Activated CD4-positive, alpha-beta T cell treated with anti-CD3 and anti-CD28 coated beads for 4 hours (primary cell): ENCODE data around the gene KIAA1755.

ENCODE experiments used
- DNase-seq, 2 donors: peaks; one replicate each; pipeline ENCODE4 v3.0.0-alpha.2; 2020

KIAA1755 gene

DNA sequence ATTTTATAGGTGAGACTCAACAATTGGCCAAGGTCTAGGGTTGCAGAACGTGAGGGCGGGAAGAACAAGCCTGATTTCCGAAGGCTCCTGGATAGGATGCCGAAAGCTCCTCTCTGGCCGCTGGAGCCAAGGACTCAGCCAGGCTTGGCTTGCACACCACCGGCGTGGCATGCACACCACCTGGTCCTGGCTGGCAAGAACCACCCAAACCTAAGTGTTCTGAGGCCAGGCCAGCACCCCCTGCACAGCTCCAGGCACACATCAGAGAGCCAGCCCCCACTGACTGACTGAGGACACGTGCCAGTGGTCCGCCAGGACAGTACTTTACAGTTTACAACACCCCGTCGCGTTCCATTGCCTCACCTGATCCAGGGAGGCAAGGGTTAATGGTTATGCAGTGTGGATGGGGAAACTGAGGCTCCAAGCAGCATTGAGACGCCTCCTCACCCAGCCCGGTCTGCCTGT is 95.9 kb downstream of the KIAA1755 start:
- DNase-seq = no peak

DNA sequence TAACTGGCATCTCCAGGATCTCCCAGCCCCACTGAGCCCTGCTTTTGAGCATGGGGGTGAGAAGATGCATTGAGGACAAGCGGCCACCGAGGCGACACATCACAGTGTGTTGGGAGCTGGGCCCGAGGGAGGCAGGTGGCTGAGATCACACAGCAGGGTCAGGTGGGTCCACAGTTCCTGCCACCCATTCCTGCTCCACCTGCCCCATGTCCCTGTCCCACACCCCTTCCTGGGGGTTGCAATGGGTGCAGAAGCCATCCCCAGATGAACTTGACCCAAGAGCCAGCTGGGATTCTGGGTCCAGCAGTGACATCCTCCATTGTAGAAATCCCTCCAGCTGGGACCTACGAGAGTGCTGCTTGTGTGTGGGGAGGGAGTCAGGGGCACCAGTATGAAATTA is 96.5 kb downstream of the KIAA1755 start:
- no peak for DNase-seq

DNA sequence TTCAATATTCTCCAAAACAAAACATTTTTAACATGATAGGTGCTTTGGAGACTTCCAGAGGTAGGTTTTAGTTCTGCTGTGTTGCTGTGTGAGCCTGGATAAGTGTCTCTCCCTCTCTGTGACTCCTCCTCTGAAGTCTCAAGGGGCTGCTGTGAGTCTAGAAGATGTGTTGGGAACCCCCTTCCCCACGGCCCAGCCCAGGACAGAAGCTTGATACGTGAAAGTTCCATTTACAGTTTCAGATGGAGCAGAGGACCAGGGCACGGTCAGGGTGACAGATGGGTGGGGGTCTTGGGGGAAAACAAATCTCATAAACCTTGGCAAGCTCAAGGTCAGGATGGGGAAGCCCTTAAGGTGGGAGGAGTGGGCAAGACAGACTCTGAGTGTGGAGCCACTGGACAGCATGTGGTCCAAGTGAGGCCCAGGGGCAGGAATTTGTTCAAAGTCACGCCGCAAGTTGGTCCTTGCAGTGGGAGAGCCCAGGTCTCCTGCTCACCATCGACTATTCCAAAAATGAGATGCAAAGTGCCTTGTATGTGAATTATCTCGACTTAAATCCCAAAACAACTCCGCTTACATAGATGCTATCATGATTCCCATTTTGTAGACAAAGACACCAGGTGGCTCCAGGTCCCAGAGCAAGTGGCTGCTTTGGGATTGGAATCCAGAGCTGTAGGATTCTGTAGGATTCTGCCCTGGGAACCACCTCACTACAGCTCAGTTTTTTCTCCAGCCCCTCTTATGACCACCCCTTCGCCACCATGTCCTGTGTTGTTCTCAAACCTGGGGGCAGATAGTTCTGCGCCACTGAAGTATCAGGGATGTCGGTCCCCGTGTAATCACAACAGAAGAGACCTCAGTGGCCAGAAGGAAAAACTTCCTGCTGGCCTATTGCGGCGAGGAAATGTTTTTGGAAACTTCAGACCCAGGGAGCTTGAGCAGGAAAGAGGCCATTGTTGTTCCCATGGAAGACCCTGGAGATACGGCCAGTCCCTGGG is 97.4 kb downstream of the KIAA1755 start:
- DNase-seq = no peak

DNA sequence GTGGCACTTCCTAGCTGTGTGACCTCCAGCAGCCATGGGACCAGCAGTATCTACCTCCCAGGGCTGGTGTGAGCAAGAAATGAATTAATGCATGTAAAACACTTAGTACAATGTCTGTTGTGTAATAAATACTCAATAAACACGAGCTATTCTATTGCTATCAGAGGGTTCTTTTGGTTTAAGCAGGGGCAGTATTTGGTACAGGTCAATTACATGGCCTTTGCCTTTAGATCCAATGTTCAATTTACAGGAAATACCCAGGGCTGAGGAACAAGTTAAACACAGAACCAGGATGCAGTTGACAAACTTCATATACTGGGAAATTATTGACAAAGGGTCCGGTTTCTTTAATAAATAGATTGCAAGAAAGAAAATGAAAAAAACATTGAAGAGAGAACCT is 98.4 kb downstream of the KIAA1755 start:
- DNase-seq = no peak

DNA sequence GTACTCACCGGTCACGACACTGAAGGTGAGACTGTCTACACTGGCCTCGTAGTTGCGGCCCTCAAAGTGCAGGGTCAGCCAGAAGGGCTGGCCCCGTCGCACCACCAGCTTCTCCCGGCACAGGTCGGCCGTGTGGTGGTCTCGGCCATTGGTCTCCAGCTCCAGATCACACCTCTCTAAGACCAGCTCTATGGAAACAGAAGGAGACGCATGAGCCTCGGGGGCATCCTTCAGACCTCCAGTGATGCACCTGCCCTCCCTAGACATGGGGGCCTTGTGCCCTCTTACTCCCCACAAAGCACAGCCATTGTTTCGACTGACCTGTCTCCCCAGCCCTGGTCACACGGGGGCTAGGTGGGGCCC is 99.1 kb downstream of the KIAA1755 start:
- no peak for DNase-seq
